Upper lobe of left lung (tissue), 6 donors: Measurements from ENCODE around the gene EPHA8. TPM values are rescaled to one million over a fixed set of nuclear protein-coding genes. Genes with fewer than 3 reads are reported as not detected.

Experiments
- ATAC-seq, 2 donors: fragments of 200-7000 bp; cut with Tn5 transposase; one replicate each; pipeline ENCODE4 v1.9.1; 2022; ENCODE audit warnings: mild to moderate bottlenecking in 2 of 2, moderate library complexity in 2 of 2; ENCODE audit not compliant: low FRiP score in 2 of 2
- DNase-seq, 2 donors: peaks; one replicate each; pipeline ENCODE4 v3.0.0-alpha.2; 2019 to 2020
- H3K27ac ChIP-seq, 4 donors: fragments of 200-600 bp; sonication (generic); one replicate each; pipeline ENCODE4 v1.5.1; 2016 to 2019
- H3K27me3 ChIP-seq, 4 donors: fragments of 200-600 bp; sonication (generic); one replicate each; pipeline ENCODE4 v1.5.1; 2017 to 2019
- H3K36me3 ChIP-seq, 4 donors: fragments of 200-600 bp; sonication (generic); one replicate each; pipeline ENCODE4 v1.5.1; 2016 to 2019
- H3K4me1 ChIP-seq, 4 donors: fragments of 200-600 bp; sonication (generic); one replicate each; pipeline ENCODE4 v1.5.1; 2018 to 2019
- H3K4me3 ChIP-seq, 4 donors: fragments of 200-600 bp; sonication (generic); one replicate each; pipeline ENCODE4 v1.5.1; 2017 to 2019; ENCODE audit warnings: mild to moderate bottlenecking in 2 of 4, moderate library complexity in 1 of 4
- H3K9me3 ChIP-seq, 4 donors: fragments of 200-600 bp; sonication (generic); one replicate each; pipeline ENCODE4 v1.5.1; 2018 to 2019
- CTCF ChIP-seq, 6 experiments: fragments of 450-650 bp in 4 of 6; fragments of 200-600 bp in 2 of 6; sonication (generic) in 2 of 6; IDR thresholded peaks; one replicate each; pipeline ENCODE4 v1.5.1; 2016 to 2019; ENCODE audit warnings: antibody characterized with exemption in 6 of 6
- EP300 ChIP-seq, 4 donors: sonication (generic); formaldehyde crosslinking; IDR thresholded peaks; one replicate each; pipeline ENCODE4 v1.5.1; 2017; ENCODE audit warnings: antibody characterized with exemption in 4 of 4, control low read depth in 2 of 4
- POLR2A ChIP-seq, 4 donors: fragments of 450-650 bp; IDR thresholded peaks; one replicate each; pipeline ENCODE4 v1.5.1; 2016 to 2017; ENCODE audit warnings: antibody characterized with exemption in 4 of 4, mild to moderate bottlenecking in 2 of 4
- POLR2AphosphoS5 ChIP-seq, 2 donors: sonication (generic); formaldehyde crosslinking; IDR thresholded peaks; one replicate each; pipeline ENCODE4 v1.5.1; 2017; ENCODE audit warnings: antibody characterized with exemption in 2 of 2
- WGBS, 2 donors: methylation state at CpG; one replicate each; pipeline ENCODE4 v1.1.5; 2017 to 2018; 5-methylcytosine and 5-hydroxymethylcytosine counted together
- total RNA-seq, 6 donors: library from RNA; depleted of rRNA in 4 of 6; stranded (reverse); fragments of >200 nt in 4 of 6; gene quantifications; one replicate each; pipeline versions ENCODE4 v1.1.0 to v1.2.1, GENCODE V29; 2016 to 2021
- donor health status: DM: no; HTN: no; CAD: no; lungs with moderate emphysema.
- donor health status: DM: no; HTN: yes; CAD: no; lungs with severe emphysema.

Gene EPHA8
- total RNA-seq, 6 donors from 2014 or later: not detected

GRCh38 chr1:22528451-22528850 lies 34.8 kb upstream of the EPHA8 start:
- H3K36me3 ChIP-seq: peaks cover 0 to 62% (median 45%) of the 10 kb centered on the region in 4 donors
- H3K27me3 ChIP-seq: no peaks in the 10 kb centered on the region
- H3K4me3 ChIP-seq: no peak overlapping the region
- no peak for ATAC-seq
- DNase-seq: no peak
- H3K4me1 ChIP-seq: no peaks in the 10 kb centered on the region
- no peak for TF ChIP-seq EP300 (IDR thresholded peaks at IDR 0.05)
- TF ChIP-seq POLR2AphosphoS5 (IDR thresholded peaks at IDR 0.05): no peak
- TF ChIP-seq CTCF (IDR thresholded peaks at IDR 0.05): no peak
- TF ChIP-seq POLR2A (IDR thresholded peaks at IDR 0.05): no peak
- H3K9me3 ChIP-seq: no peaks in the 10 kb centered on the region
- no peak overlapping the region for H3K27ac ChIP-seq
- WGBS, 2 donors: 97 to 98% methylated on average over 7 of the region's 7 CpGs

GRCh38 chr1:22529901-22530621 lies 33.2 kb upstream of the EPHA8 start:
- DNase-seq (no peak), ATAC-seq (peak in 1 of 2 donors; percentile 74)
- no peaks in the 10 kb centered on the region for H3K9me3 ChIP-seq
- 76 to 81% methylated on average over 12 of the region's 12 CpGs for WGBS, 2 donors
- no peak overlapping the region for H3K4me3 ChIP-seq
- H3K4me1 ChIP-seq: no peaks in the 10 kb centered on the region
- H3K36me3 ChIP-seq: peaks cover 0 to 46% (median 30%) of the 10 kb centered on the region in 4 donors
- no peaks in the 10 kb centered on the region for H3K27me3 ChIP-seq
- no peak for TF ChIP-seq POLR2A (IDR thresholded peaks at IDR 0.05)
- TF ChIP-seq POLR2AphosphoS5 (IDR thresholded peaks at IDR 0.05): no peak
- TF ChIP-seq EP300 (IDR thresholded peaks at IDR 0.05): no peak
- TF ChIP-seq CTCF (IDR thresholded peaks at IDR 0.05): no peak
- no peak overlapping the region for H3K27ac ChIP-seq

GRCh38 chr1:22530715-22531114 lies 32.6 kb upstream of the EPHA8 start:
- no peak overlapping the region for H3K4me3 ChIP-seq
- DNase-seq: no peak
- no peak overlapping the region for H3K27ac ChIP-seq
- peak in 1 of 2 donors; percentile 23 for ATAC-seq
- H3K4me1 ChIP-seq: no peaks in the 10 kb centered on the region
- no peaks in the 10 kb centered on the region for H3K27me3 ChIP-seq
- TF ChIP-seq POLR2A (IDR thresholded peaks at IDR 0.05): no peak
- no peak for TF ChIP-seq EP300 (IDR thresholded peaks at IDR 0.05)
- TF ChIP-seq CTCF (IDR thresholded peaks at IDR 0.05): no peak
- TF ChIP-seq POLR2AphosphoS5 (IDR thresholded peaks at IDR 0.05): no peak
- peaks cover 0 to 39% (median 24%) of the 10 kb centered on the region in 4 donors for H3K36me3 ChIP-seq
- 70 to 82% methylated on average over 3 of the region's 3 CpGs for WGBS, 2 donors
- no peaks in the 10 kb centered on the region for H3K9me3 ChIP-seq

GRCh38 chr1:22531251-22531650 lies 32.0 kb upstream of the EPHA8 start:
- Histone ChIP-seq H3K36me3 (peaks cover 0 to 34% (median 18%) of the 10 kb centered on the region in 4 donors), H3K4me1 (no peaks in the 10 kb centered on the region), H3K27me3 (no peaks in the 10 kb centered on the region), H3K27ac (no peak overlapping the region), H3K9me3 (no peaks in the 10 kb centered on the region), H3K4me3 (no peak overlapping the region)
- TF ChIP-seq EP300 (IDR thresholded peaks at IDR 0.05) (no peak), CTCF (IDR thresholded peaks at IDR 0.05) (no peak), POLR2A (IDR thresholded peaks at IDR 0.05) (no peak), POLR2AphosphoS5 (IDR thresholded peaks at IDR 0.05) (no peak)
- peak in 1 of 2 donors; percentile 28 for ATAC-seq
- 59 to 64% methylated on average over 5 to 6 of the region's 6 CpGs for WGBS, 2 donors
- DNase-seq: no peak
